Activated CD8-positive, alpha-beta memory T cell treated with anti-CD3 and anti-CD28 coated beads, Interleukin-2, amount 50 U/mL, for 24 hours (primary cell): ENCODE measurements around the gene LRIT1.

ENCODE experiments used
- DNase-seq: peaks from one replicate; pipeline ENCODE4 v3.0.0-alpha.2; 2020; ENCODE audit errors: extremely low read depth

Gene LRIT1

GRCh38 chr10:84193327-84193726, 48.0 kb downstream of the LRIT1 start:
- no peak for DNase-seq

GRCh38 chr10:84191106-84191505, 50.2 kb downstream of the LRIT1 start:
- DNase-seq = no peak

GRCh38 chr10:84190621-84191020, 50.7 kb downstream of the LRIT1 start:
- no peak for DNase-seq

- DNase-seq = no peak
These were observed 52.5 kb downstream of the LRIT1 start for GRCh38 chr10:84188815-84189214.

GRCh38 chr10:84185526-84186175, 55.7 kb downstream of the LRIT1 start:
- no peak for DNase-seq

GRCh38 chr10:84184517-84184916, 56.8 kb downstream of the LRIT1 start:
- no peak for DNase-seq

GRCh38 chr10:84181631-84182030, 59.7 kb downstream of the LRIT1 start:
- no peak for DNase-seq
